Psoas muscle (tissue), 8 donors: ENCODE data around the gene CMSS1. TPM values are rescaled to one million over a fixed set of nuclear protein-coding genes. Genes with fewer than 3 reads are reported as not detected.
A peak's percentile ranks its signal among the peaks of the same experiment; 100 is the strongest.

Source experiments
- ATAC-seq, 4 donors: fragments of 200-7000 bp; cut with Tn5 transposase; one replicate each; pipeline ENCODE4 v1.9.1; 2020; ENCODE audit warnings: moderate library complexity in 3 of 4, mild to moderate bottlenecking in 2 of 4
- DNase-seq, 2 donors: peaks; one replicate each; pipeline ENCODE4 v3.0.0-alpha.2; 2020
- H3K27ac ChIP-seq: fragments of 200-600 bp; one replicate; pipeline ENCODE4 v1.8.0; 2022
- H3K27me3 ChIP-seq, 3 donors: fragments of 200-600 bp in 1 of 3; one replicate each; pipeline versions ENCODE4 v1.6.1 to v1.8.0; 2013 to 2022; ENCODE audit warnings: low read length in 2 of 3, mild to moderate bottlenecking in 2 of 3, moderate library complexity in 1 of 3; ENCODE audit not compliant: insufficient read depth in 3 of 3
- H3K36me3 ChIP-seq, 2 donors: fragments of 200-600 bp in 1 of 2; one replicate each; pipeline versions ENCODE4 v1.6.1 to v1.8.0; 2013 to 2022; ENCODE audit warnings: low read depth in 1 of 2, mild to moderate bottlenecking in 1 of 2, moderate library complexity in 1 of 2; ENCODE audit not compliant: insufficient read depth in 1 of 2
- H3K4me1 ChIP-seq: fragments of 200-600 bp; one replicate; pipeline ENCODE4 v1.8.0; 2022
- H3K4me3 ChIP-seq: fragments of 200-600 bp; one replicate; pipeline ENCODE4 v1.8.0; 2022; ENCODE audit warnings: mild to moderate bottlenecking
- H3K9me3 ChIP-seq: fragments of 200-600 bp; one replicate; pipeline ENCODE4 v1.8.0; 2022
- CTCF ChIP-seq: fragments of 200-600 bp; IDR thresholded peaks from one replicate; pipeline ENCODE4 v1.8.0; 2022; ENCODE audit warnings: antibody characterized with exemption
- WGBS, 3 donors: extraction: QIAGEN DNeasy Blood & Tissue Kit; methylation state at CpG; one replicate each; pipeline versions ENCODE4 v1.1.6 to v1.1.7; 2013; 5-methylcytosine and 5-hydroxymethylcytosine counted together
- intact Hi-C, 2 donors: fragments of 100-400 bp; cut with DNase I; formaldehyde crosslinking; loops; one replicate each; pipeline versions ENCODE4 v1.11.0 to v1.14.2; 2022
- polyA plus RNA-seq, 3 donors: library from polyadenylated mRNA; stranded (reverse); fragments of 200-250 nt; gene quantifications; one replicate each; pipeline ENCODE4 v1.2.3, GENCODE V29; 2013
- total RNA-seq, 4 donors: library from RNA; stranded (reverse); fragmentation: NEBNext Ultra II Directional in 2 of 4; extraction: Animal tissue kit (Norgen Biotek cat#: 25700) in 2 of 4; gene quantifications; one replicate each; pipeline versions ENCODE4 v1.2.1 to v1.2.4, GENCODE V29; 2021 to 2023
- donor health status: healthy with polysubstance abuse.
- donor health status: DM: no; HTN: no; CAD: no; lungs with moderate emphysema.
- donor health status: Bipolar disorder and iron deficiency.
- donor health status: healthy.
- donor health status: DM: yes; HTN: yes; CAD: no.
- donor health status: DM: no; HTN: no; CAD: no.
- donor health status: DM: no; HTN: no; CAD: no.
- donor health status: DM: yes; HTN: yes; CAD: no.

CMSS1 gene
- total and polyA plus RNA-seq, 7 donors, result 18.4 to 174 (median 58.8) TPM

- peaks cover 50% of the 10 kb centered on the region for H3K4me1 ChIP-seq
- DNase-seq, result peak in 1 of 2 donors; percentile 54
- ATAC-seq, result peak; percentile 70 to 81 (median 75)
- no peaks in the 10 kb centered on the region for H3K9me3 ChIP-seq
- TF ChIP-seq CTCF, result no peak
- WGBS, 3 donors, result 31 to 39% (median 33%) methylated on average over 7 of the region's 7 CpGs
- no peaks in the 10 kb centered on the region for H3K27me3 ChIP-seq
- intact Hi-C loops, result loop anchor here in 1 of 2 donors (5.0 kb wide), 1 partner anchor 76 kb away; no protein-coding TSS in a partner anchor
- no peaks in the 10 kb centered on the region for H3K36me3 ChIP-seq
- peak overlapping the region; percentile 90 for H3K27ac ChIP-seq
- peak overlapping the region; percentile 71 for H3K4me3 ChIP-seq
Observed at GRCh38 chr3:100108464-100109079, 290.9 kb downstream of the CMSS1 start.

- H3K27me3 ChIP-seq, result no peaks in the 10 kb centered on the region
- WGBS, 3 donors, result 15 to 21% (median 16%) methylated on average over 1 of the region's 1 CpG
- H3K9me3 ChIP-seq, result no peaks in the 10 kb centered on the region
- intact Hi-C loops, result loop anchor here in 1 of 2 donors (5.0 kb wide), 2 partner anchors 47 to 142 kb away; no protein-coding TSS in a partner anchor
- no peak for TF ChIP-seq CTCF
- DNase-seq (no peak), ATAC-seq (peak in 2 of 4 donors; percentile 13 to 36)
- H3K36me3 ChIP-seq, result no peaks in the 10 kb centered on the region
- peak overlapping the region; percentile 90 for H3K27ac ChIP-seq
- peak overlapping the region; percentile 71 for H3K4me3 ChIP-seq
- H3K4me1 ChIP-seq, result peaks cover 34% of the 10 kb centered on the region
Observed at GRCh38 chr3:100110162-100110561, 292.5 kb downstream of the CMSS1 start.

- H3K27ac ChIP-seq, result peak overlapping the region; percentile 90
- TF ChIP-seq CTCF, result no peak
- ATAC-seq, result no peak
- H3K36me3 ChIP-seq, result no peaks in the 10 kb centered on the region
- no peaks in the 10 kb centered on the region for H3K27me3 ChIP-seq
- H3K4me1 ChIP-seq, result peaks cover 19% of the 10 kb centered on the region
- WGBS, 3 donors, result 32 to 38% (median 32%) methylated on average over 1 of the region's 1 CpG
- intact Hi-C loops, result loop anchor here in 1 of 2 donors (5.0 kb wide), 2 partner anchors 46 to 141 kb away; no protein-coding TSS in a partner anchor
- H3K9me3 ChIP-seq, result no peaks in the 10 kb centered on the region
- DNase-seq, result no peak
- peak overlapping the region; percentile 71 for H3K4me3 ChIP-seq
Observed at GRCh38 chr3:100111728-100112127, 294.1 kb downstream of the CMSS1 start.

- intact Hi-C loops, result loop anchor here in 1 of 2 donors (5.0 kb wide), 2 partner anchors 43 to 138 kb away; no protein-coding TSS in a partner anchor
- Histone ChIP-seq H3K27me3 (no peaks in the 10 kb centered on the region), H3K4me1 (no peaks in the 10 kb centered on the region), H3K9me3 (no peaks in the 10 kb centered on the region), H3K4me3 (peak overlapping the region; percentile 71), H3K27ac (peak overlapping the region; percentile 90), H3K36me3 (no peaks in the 10 kb centered on the region)
- TF ChIP-seq CTCF, result no peak
- no peak for DNase-seq
- ATAC-seq, result peak; percentile 14 to 72 (median 54)
- 32 to 51% (median 34%) methylated on average over 7 of the region's 7 CpGs for WGBS, 3 donors
Observed at GRCh38 chr3:100113723-100114412, 296.2 kb downstream of the CMSS1 start.
